GM21717 (cell line): ENCODE measurements around the gene SLC12A7.
"Not testable (repeated sequence)": the region's sequence is repeated elsewhere in the genome, so short reads cannot be mapped to it uniquely, and the experiment has no call there.

Experiments
- ATAC-seq: cut with Tn5 transposase; IDR thresholded peaks from one replicate; pipeline ENCODE4 v1.9.1; 2021; ENCODE audit warnings: mild to moderate bottlenecking, moderate library complexity; ENCODE audit not compliant: unreplicated experiment

Gene SLC12A7

DNA sequence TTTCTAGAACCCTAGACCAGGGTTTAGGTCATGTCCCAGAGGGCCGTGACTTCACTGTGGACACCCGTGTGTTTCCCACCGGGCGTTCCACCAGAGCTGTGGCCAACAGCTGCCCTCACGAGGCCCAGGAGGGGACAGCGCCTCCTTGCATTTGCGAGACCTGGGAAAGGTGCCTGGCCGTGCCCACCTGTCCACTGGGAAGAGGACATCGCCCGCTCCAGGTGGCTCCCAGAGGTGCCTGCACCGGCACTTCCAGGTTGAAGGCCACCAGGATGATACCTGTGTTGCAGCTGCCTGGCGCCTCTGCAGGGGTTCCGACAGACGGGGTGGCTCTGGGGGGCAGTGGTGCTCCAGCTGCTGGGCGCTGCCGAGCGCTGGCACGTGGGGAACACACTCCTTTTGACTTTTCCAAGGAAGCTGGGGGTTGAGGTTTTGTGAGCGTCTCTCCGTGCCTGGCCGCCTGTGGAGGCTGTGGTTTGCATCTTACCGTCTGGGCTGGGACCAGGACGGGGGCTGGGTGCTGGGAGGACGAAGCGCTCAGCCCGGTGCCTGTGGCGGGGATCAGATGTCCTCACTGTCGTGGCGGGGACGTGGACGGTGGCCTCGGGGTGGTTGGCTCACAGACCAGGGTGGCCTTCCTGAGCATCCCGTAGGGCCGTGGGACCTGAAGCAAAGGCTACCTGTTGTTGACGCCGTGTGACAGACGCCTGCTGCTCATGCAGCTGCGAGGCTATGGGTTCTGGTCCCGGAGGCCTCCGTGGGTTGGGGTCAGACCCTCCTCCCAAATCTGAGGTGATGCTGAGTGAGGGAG, 84.0 kb downstream of the SLC12A7 start:
- ATAC-seq, result no peak

DNA sequence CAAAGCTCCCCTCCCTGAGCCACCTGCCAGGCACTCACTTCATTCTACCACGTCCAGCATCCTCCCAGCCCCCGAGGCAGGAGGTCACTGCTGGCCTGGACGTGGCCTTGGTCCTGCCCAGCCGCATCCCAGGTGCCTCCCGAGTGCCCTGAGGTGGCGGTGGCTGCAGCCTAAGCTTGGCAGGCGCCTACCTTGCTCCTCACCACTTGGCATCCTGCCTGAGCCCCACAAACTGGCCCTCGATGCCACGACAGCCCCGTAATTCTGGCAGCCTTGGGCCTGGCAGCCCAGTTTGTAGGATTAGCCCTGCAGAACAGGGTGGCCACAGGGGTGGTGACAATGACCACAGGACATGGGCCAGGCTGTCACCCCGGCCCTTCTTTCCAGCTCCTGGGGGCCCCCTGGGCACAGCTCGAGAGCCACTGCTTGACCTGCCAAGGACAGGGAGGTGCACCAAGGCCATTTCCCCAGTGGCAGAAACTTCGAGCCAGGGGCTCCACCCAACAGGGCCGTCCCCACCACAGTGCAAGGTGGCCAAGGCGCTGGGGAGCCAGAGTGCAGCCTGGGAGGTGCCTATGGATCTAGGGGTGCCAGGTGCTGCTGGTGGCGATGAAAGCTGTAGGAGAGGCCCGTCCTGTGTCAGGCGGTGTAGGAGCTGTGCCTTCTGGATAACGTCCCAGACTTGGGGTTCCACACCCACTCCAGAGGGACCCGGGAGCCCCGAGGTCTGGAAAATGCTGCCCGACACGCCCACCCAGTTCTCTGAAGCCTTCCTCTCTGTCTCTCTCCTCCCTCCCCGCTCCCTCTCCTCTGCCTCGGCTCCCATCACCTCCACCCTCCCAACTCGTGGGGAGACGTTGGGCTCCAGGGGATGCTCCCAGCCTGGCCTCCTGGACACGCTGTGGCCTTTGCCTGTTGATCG, 84.9 kb downstream of the SLC12A7 start:
- ATAC-seq, result no peak

DNA sequence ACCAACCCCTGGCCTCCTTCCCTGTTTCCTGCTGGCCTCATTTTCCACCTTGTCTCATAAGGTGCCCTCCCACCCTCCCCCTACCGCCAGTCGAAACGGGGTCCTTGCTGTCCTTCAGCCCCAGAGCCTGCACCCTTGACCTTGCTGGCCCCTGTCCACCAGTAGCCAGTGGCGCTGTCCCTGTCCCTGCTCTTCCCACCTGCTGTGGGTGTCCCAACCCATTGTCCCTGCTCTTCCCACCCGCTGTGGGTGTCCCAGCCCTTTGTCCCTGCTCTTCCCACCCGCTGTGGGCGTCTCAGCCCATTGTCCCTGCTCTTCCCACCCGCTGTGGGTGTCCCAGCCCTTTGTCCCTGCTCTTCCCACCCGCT, 89.9 kb downstream of the SLC12A7 start:
- ATAC-seq, result not testable (repeated sequence)

DNA sequence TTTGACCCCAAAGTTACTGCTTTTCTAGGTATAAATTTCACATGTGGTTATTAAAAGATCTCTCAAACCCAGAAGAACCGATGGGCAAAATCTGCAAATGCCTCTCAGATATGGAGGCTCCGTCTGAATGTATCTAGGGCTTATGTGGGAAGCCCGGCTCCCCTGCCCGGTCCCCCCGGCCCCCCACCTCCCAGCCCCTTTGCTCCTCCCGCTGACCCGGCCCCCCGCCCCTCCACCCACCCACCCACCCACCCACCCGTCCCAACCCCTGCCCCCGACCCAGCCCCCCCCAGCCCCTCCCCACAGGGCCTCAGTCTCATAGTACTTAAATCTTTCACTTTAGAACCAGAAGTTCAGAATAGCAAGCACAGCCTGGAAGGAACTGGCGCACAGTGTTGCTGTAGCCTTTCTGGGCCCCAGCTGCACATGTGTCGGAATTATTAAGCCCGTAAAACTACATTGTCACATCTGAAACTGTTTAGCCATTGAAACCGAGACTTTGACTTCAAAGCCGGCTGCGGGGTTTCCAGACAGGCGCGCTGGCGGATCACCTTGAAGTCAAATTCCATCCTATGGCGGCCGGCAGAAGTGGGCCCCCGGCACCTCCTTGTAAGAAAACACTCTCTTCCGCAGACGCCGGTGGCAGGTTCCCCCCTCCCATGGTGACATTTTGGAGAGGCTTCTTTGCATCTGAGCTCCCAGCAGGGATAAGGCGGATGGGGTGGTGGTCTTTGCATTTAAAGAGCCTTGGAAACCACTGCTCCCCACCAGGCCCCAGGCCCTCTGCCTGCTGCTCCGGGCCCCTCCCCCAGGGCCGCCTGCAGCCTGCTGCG, 90.5 kb downstream of the SLC12A7 start:
- no peak for ATAC-seq

DNA sequence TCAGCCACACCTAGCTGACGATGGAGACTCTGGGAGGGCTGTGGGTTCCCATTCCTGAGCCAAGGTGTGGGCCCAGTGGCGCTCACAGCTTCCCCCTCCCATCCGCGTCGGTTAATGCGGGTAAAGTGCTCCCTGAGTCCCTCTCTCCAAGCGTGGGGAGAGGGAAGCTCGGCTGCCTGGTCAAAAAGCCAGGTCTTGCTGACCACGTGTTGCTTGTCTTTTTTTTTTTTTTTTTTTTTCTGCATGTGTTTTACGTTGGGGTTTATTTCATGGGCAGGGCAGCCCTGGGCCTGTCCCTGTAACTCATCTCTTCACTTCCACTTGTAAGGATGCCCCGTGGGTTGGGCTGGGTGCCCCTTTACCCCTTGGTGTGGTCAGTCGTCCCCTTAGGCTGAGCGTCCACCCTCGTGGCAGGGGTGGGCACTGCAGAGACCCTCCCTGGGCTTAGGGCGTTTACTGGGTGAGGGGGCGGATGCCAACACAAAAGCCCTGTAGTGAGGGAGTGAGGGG, 91.4 kb downstream of the SLC12A7 start:
- ATAC-seq, result no peak

DNA sequence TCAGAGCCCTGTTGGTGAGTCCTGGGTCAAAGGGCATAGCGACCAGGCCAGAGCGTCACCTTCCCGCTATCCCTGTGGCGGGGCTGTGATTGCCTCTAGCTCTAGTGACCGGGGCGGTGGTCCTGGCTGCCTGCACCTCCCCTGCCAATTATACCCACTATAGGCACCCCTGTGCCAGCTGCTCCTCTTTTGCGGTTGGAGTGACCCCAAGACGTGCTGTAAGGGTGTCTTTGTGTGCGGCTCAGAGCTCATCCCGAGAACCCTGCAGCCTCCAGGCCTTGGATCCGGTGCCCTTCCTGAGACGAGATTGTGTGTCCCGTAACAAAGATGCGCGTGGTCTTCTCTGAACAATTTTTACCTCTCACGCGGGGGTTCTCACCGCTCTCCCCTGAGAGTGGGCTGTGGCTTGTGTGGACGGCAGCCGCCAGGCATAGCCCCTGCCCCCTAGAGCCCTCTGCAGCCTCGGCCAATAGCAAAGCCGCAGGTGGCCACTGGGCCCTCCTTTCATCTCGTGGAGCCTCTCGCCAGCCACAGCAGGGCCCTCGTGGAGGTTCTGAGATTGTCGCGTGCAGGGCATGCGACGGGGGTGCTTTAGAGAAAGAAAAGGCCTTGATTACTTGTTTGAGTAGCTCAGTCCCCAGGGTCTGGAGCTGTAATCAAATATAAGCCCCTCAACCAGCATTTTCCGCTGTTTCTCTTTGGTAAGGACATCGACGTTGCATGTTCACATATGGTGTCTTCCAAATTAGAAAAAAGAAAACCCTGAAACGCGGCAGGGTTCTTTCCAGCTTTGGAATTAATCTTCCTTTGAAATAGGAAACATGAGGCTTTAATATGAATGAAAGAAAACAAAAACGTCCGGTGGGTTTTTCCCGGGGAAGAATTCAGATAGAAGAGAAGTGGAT, 92.6 kb downstream of the SLC12A7 start:
- no peak for ATAC-seq

DNA sequence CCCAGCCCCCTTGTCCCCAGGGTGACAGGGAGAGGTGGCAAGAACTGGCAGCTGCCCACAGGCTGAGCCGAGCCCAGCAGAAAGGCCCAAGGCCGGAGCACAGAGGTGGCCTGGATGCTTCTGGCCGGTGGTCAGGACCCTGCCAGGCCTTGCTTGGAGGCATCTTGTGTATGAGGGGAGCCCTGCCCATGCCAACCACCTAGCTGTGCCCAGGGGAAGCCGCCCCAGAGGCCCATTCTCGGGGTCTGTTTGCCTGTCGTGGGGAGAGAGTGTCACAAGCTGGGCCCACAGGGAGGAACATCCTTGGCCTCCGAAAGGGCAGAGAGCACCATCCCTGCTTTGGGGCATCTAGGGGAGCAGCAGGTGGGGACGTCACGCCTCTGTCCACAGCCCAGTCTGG, 93.3 kb downstream of the SLC12A7 start:
- no peak for ATAC-seq

DNA sequence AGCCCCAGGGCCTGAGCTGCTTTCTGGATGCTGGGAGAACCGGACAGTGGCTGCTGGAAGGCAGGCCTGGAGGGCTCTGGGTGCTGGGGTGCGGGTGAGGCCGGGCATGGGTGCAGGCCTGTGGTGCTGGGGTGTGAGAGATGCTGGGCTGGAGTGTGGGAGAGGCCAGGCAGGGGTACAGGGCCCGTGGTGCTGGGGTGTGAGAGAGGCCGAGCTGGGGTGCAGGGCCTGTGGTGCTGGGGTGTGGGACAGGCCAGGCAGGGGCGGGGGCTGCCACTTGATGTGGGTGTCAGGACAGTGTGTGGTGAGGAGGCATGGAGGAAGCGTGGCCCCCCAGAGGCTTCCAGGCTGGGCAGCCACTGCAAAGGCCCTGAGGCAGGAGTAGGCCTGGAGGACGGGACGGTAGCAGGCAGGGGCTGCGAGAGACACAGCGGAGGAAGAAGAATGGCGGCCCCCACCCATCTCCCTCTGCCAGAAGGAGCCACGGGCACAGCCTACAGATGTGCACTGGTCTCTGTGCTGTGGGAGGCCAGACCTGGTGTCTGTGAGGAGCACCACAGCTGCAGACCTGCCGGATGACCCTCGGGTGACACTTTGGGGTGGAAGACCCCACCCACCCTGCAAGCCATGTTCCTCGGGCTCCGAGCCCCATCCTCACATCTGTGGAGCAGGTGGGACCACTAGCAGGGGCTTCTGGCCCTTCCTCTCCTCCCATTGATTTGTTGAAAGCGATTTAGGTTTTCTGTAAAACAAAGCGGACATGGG, 94.0 kb downstream of the SLC12A7 start:
- ATAC-seq, result no peak

DNA sequence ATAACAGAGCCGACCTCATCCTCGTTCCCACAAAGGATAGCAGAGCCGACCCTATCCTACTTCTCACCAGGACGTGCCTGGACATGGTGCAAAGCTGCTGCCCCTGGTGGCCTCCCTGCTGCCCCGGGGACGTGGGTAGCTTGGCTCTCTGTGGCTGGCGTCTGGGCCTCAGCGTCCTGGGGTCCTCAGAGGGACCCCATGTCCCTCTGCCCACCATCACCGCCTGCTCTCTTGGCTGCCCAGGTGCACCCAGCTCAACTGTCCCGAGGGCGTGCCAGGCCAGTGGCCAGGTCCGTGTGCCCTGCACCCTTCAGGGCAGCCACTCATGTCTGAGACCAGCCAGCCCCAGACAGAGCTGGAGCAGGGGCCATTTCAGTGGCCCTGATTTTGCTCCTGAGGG, 94.8 kb downstream of the SLC12A7 start:
- no peak for ATAC-seq

DNA sequence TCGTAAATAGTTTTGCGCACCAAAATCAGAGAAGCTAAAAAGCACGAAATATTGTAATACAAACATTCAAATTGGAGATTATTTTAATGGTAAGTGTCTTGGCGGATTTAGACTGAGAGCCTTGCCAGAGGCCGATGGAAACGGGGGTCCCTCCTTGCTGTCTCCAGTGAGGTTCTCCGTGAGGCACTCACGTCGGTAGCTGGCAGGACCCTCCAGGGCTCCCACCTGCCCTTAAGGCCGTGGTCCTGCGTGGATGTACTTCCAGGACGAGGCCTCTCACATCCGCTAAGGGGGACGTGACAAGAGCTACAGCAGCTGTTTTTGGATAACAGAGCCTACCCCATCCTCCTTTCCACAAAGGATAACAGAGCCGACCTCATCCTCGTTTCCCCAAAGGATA, 95.4 kb downstream of the SLC12A7 start:
- ATAC-seq, result no peak

DNA sequence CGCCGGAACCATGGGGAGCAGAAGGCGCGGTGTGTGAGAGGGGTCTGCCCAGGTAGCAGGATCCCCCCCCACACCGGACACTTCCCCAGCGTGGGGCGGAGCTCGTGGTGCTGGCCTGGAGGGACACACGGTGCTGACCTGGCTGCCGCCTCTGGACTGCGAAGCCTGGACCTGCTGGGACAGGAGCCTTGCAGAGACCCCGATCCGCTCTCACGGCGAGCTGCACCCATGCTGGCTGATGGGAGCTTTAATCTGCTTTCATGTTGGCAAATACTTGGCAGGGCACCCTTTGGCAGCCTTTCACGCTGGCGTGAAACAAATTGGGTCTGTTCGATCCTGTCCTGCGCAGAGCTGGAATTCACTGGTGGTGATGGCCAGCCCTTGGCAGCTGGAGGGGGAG, 95.8 kb downstream of the SLC12A7 start:
- no peak for ATAC-seq

DNA sequence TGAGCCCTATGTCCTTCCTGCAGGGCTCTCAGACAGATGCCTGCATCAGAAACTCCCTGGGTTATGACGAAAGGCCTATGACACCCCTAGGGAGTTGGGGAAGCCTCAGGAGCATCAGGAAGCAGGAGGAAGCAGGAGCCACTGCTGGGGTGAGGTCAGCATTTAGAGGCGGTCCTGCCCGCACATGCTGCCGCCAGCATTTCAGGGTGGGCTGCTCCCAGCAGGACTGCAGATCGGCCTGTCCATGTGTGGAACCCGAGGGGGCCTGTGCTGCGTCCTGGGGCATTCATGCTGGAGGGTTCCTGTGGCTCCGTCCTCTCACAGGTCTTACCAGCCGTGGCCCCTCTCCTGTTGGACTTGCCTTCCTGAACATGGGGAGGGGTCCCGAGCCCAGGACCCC, 96.4 kb downstream of the SLC12A7 start:
- ATAC-seq, result no peak

DNA sequence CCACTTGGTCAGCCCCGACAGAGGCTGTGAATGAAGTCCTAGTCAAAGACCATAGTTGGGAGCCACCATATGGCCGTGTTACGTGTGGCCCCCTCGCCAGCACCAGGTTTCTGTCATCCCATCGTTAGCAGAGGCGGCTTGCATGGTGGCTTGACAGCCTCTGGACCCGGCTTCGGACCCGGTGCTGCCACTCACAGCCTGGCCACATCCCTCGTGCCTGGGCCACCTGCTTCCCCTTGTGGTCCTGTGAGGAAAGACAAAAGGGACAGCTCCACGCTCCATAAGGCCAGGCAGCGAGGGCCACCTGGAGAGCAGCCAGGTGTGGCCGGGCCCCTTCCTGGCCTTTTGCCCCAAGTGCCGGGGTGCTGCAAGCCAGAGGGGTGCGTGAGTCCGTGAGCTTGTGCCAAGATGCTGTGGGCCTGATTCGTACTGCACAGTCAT, 97.1 kb downstream of the SLC12A7 start:
- no peak for ATAC-seq

DNA sequence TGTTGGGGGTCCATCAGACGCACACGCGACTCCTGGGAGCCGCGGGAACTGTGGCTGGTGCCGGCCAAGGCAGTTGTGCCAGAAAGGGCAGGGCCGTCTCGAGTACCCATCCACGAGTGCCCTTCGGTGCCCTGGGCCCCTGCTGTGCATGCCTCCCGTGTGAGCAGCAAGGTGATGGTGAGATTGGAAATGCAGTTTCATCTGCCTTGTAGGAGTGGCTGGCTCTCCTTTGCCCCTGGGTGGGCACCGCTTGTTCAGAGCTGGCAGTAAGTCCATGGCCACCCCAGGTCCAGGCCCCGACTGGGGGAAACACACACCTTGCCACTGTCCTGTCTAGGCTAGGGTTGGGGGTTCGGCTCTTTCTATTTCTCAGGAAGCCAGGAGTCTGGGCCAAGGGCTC, 97.5 kb downstream of the SLC12A7 start:
- ATAC-seq, result no peak

DNA sequence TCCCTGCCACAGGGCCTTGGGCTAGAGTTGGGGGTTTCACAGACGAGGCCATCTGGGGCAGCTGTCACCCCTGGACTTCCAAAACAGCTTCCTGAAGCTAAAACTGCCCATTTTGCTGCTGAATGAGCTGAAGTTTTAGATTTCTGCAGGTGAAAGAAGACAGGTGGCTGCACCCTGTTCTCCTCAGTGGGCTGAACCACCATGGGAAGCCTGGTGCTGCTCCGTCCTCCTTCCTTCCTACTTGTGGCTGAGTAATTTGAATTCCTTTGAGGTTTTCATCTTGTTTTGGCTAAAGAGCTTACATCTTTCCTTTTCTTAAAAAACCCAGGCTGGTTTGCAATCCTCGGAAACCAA, 97.9 kb downstream of the SLC12A7 start:
- ATAC-seq, result no peak

DNA sequence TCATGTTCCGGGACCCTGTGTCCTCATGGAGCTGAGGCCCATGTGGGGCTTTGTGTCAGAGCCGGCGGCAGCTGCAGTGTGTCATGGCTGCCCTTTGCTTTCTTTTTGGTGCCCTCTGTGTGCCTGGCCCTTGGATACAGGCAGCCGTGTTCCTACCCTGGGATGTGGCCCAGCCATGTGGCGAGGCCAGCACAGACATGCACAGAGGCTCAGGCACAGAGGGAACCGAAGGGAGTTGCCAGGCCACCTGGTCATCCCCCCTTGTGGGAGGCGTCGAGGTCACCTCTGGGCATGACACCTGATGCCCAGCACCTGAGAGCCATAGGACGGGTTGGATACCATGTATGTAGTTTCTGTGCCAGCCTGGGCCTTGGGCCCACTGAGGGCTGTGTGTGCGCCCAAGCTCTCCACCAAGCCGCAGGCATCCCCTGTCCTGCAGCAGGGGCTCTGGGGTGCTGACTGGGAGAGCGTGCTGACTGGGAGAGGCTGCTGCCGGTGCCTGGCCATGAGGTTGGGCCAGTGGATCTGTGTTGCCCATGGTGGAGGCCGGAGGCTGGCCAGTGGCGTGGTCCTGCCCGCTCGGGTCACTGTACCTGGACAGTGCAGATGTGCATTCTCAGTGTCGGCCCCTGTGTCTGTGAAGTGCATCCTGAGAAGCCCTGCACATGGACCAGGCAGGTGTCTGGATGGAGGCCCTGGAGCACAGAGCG, 98.5 kb downstream of the SLC12A7 start:
- no peak for ATAC-seq

DNA sequence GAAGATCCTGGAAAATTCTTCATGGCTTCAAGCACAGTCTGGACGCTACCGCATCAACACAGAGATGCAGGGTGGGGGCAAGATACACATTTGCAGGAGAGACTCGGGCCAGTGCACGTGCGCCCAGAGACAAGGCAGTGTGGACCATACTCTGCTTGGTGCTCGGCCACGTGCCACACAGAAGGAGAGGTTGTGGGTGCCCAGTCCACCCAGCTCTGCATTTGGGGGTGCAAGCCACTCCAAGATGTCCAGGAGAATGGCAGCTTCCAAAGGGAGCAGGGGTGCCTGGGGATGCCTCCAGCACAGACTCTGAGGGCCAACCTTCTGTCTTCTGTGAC, 99.0 kb downstream of the SLC12A7 start:
- no peak for ATAC-seq

DNA sequence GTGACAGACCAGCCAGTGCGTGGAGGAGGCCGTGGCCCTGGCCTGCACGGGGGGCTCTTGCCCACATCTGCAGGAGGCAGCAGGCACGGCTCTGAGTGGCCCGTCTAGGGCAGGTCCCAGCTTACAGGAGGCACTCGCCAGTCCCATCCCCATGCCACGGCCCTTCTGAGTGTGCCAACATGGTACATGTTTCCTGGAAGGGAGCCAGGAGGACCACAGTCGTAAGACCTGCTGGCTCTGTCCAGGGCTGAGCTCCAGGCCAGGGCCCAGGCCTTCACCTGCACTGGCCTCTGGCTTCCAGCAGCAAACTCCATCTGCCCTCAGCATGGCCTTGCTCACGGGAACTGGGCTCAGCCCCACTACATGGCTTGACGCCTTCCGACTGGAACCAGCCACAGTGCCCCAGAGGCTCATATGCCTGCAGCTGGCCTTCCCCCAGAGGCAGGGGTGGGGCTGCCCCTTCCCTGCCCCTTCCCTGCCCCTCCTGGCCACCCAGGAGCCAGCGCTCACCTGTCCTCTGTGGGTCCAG, 99.5 kb downstream of the SLC12A7 start:
- ATAC-seq, result no peak
